Suppressor macrophage (primary cell): ENCODE results near the gene HSPA1L.

Experiments used
- DNase-seq, 4 experiments: peaks; one replicate each; pipeline ENCODE4 v3.0.0-alpha.2; 2020 to 2022

Gene HSPA1L

GRCh38 chr6:31781244-31782125 lies 33.6 kb downstream of the HSPA1L start:
- no peak for DNase-seq

DNA sequence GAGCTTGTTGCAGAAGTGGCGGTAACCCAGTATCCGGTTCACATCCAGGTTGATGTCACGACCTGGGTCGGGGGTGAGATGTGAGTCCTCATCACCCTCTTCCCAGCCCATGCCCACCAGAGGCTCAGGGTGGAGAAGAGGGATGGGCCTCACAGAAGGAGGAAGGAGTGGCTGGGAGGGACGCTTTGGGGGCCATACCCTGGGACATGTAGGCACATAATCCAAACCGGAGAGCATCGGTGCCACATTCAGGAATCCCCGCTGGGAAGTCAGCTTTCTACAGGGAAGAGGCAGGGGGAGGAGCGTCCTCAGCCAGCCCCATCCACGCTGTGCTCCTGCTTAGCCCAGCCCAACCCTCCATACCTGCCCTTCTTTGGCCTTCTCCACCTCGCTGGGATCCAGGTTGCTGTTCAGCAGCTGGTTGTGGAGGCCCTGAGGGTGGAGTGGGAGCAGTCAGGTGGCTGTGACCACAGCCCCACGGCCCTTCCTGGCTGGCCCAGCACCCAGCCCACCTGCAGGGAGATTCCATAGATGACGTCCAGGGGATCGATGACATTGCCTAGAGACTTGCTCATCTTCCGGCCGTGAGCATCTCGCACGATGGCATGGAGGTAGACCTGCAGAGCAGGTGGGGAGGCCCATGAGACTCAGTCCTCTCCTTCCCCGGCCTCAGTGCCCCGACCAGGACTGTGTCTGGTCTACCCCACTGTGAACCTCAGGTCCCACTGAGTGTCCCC lies 34.4 kb downstream of the HSPA1L start:
- no peak for DNase-seq

- DNase-seq = no peak
These were observed 35.2 kb downstream of the HSPA1L start for GRCh38 chr6:31779908-31780307.

DNA sequence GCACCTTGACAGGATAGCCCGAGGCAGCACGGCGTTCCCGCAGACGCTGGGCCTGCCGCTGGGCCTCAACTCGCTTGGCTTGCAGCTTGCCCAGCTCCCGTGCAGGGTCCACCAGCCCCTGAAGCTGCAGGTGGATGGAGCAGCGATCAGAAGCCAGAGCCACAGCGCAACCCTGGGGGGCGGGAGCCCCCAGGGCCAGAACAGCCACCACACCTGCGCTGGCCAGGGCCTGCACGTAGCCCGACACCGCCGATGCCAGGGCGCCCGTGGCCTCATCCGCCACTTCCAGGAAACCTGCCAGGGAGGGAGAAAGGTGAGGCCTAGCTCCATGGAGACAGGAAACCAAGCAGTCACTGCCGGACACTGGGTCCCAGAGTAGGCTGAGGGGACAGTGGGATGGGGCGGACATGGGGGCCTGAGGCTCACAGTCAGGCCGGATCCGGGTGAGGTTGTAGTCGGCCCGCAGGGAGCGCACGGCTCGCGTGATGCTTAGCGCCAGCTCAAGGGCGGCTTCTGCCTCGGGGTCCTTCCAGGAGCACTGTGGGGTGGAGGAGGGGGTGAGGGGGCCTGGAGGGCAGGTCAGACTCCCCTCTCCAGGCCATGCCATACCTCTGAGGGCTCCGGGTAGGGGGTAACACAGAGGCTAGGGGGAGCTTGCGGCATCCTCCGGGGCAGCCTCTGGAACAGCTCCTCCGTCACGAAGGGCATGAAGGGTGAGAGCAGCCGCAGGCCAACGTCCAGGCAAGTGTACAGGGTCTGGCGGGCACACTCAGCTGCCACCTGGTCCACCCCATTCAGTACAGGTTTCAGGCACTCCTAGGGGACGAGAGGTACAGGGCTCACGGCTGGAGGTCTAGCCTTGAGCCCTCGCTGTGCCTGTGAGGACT lies 35.8 kb downstream of the HSPA1L start:
- DNase-seq = no peak

DNA sequence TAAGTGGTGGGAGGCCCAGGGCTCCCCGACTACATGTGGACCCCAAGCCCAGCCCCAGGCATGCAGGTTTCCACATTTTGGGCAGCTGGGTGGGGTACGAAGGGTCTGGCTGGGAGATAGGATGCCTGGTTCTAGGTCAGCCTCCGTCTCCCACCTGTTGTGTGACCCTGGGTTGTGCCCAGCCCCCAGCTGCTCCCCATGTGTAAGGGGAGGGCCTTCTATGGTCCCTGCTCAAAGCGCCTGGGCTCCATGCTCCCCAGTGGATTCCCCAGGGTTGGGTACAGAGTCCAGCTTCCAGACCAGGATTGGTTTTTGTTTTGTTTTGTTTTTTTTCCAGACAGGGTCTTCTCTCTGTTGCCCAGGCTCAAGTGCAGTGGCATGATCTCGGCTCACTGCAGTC lies 36.9 kb downstream of the HSPA1L start:
- no peak for DNase-seq

DNA sequence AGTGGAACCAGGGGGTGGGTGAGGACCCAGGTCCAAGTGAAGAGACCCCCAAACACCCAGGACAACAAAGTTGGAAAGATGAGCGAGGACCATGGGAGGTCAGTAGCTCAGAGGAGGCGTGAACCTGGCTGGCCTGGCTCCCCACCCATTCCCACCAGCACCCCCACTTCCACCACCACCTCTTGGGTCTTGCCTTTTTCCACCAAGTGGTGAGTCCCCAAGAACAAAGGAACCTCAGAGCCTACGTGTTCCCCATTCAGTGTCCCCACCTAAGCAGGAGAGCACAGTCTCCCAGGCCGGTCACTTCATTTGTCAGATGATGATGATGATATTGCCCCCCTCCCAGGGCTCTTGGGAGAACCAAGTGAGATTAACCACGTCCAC lies 37.4 kb downstream of the HSPA1L start:
- no peak for DNase-seq

DNA sequence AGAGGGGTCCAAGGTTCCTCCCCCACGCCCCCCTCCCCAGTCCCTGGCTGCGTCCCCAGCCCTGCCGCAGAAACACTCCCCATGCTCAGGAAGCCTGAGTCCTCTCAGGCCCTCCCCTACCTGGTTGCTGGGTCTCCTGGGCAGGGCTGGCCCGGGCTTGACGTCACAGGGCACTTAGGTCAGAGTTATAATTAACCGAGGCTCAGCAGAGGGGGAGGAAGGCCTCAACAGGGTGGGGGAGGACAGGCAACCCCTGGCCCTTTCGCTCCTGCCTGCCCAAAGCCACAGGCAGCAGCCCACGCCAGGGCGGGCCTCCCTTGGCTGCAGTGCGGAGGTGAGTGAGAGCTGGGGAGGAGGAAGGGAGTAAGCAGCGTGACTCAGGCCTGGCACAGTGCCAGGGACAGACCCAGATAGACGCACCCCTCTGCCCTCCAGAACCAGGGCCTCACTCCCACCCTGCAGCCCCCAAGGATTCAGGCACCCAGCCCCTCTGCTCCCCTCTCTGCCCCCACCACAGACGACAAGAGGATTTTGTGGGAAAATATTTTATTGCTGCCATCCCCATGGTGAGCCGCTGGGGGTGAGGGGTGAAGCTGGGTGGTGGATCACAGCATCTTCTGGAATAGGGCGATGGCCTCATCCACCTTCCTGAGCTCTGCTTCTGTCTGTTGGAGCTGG lies 38.0 kb downstream of the HSPA1L start, which contains the start of gene VWA7:
TSS of gene VWA7 (minus strand) at position 340 of the 678 bp plus-strand sequence. CDS start 549 bp downstream, outside the sequence.
- DNase-seq = peak; percentile 80 to 90 (median 86)

DNA sequence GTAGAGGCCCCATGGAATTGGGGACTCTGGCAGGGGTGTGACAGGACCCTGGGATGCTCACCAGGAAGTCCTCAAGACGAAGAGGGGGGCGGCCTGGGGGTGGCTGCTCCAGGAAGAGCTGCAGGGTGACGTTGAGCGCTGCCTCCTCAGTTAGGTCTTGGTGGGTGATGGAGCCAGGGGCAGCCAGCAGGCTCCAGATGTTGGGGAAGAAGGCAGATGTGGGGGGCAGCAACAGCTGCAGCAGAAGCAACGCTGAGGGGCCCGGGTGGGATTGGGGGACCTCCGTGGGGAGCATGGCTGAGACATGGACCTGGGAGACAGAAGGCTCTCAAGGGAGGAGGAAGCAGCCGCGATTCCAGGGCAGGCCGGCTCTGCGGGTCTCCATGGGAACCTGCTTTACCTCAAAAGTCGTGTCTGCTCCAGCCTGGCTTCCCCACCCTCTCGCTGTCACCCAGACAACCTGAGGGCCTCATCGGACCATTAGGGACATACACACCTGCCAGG lies 38.5 kb downstream of the HSPA1L start:
- peak in 2 of 4 experiments; percentile 34 to 41 for DNase-seq

DNA sequence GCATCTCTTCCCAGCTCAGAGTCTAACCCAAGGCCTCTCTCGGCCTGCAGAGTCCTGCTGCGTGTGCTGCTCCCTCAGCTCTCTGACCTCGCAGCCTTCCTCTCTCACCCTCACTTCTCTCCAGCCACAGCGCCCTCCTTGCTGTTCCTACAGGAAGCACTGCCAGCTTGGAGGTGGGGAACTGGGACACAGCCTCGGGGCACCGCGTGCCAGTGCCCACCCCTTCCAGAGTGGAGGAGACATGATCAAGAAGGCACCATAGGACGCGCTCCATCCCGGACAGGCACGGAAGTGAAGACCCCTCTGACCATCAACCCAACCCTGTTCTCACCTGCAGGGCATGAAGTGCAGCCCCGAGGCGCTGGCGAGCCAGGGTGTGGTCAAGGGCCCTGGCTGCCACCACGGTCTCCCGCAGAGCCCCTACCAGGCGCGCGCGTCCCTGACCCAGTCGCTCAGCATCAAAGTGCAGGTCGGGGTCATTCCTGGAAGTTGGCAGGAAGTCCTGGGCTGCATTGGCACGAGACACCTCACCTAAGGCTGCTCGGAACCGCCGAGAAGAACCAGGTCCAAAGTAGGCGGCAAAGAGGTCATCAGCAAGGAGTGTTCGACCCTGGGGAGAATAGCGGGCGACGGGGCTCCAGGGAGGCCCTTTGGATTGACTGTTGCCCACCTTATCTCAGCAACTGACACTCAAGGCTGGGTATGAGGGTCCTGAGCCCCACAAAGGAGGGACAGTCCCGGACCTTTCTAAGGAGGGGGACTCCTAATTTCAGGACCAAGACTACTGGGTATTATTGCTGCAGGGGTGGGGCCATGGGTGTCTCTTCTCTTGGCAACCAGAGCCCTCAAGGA lies 39.2 kb downstream of the HSPA1L start:
- no peak for DNase-seq

DNA sequence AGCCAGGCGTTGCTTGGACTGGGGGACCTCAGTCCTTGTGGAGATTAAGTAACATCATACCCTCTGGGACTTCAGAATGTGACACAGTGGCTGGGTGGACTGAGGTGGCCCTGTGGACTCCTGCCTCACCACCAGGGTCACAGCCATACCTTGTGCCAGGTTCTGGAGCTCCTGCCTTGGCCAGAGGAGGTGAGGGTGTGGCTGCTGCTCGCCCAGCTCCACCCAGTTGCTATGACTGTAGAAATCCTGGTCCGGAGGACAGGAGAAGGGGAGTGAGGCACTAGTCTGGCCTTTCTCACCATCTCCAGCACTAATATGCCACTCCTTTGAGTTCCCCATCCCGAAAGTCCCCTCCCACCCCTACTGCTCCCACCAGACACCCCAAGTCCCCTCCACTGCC lies 39.9 kb downstream of the HSPA1L start:
- DNase-seq = no peak

- peak in 2 of 4 experiments; percentile 24 to 36 for DNase-seq
These were observed 43.1 kb downstream of the HSPA1L start for GRCh38 chr6:31771992-31772358.

DNA sequence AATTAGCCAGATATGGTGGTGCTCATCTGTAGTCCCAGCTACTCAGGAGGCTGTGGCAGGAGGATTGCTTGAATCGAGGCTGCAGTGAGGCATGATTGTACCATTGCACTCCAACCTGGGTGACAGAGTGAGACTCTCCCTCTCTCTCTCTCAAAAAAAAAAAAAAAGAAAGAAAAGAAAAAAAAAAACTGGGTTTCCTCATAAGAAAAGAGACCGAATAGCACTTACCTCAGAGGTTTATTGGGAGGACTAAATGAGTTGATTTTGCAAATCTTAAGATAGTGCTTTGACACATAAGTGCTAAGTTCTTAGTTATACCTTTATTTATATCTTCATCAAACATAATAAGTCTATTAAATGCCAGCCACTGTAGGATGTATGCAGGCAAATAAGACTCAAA lies 44.2 kb downstream of the HSPA1L start:
- DNase-seq = no peak

DNA sequence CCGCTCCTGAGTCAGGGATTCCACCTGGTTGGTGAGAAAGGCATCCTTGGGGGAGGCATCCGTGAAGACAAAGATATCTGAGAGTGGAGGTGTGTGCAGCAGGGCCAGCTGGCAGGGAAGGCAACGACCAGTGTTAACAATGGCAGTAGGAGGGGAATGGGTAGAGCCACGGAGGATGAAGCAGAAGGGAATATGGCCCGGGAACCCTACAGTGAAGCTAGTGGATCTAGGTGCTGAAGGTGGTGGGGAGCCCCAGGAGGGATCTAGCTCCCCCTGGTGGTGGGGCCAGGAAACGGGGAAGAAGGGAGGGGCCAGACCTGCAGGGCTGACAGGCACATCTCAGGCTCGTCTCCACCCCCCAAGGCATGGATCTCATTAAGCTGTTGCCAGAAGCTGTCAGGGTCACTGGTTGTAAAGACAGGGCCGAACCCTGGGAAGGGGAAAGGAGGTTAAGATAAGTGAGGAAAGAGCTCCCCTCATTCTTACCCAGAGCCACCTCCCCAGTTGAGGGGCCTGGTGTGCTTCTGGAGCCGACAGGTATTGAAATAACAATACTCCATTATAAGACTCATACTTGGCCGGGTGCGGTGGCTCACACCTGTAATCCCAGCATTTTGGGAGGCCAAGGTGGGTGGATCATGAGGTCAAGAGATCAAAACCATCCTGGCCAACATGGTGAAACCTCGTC lies 45.3 kb downstream of the HSPA1L start:
- peak; percentile 83 to 91 (median 88) for DNase-seq

DNA sequence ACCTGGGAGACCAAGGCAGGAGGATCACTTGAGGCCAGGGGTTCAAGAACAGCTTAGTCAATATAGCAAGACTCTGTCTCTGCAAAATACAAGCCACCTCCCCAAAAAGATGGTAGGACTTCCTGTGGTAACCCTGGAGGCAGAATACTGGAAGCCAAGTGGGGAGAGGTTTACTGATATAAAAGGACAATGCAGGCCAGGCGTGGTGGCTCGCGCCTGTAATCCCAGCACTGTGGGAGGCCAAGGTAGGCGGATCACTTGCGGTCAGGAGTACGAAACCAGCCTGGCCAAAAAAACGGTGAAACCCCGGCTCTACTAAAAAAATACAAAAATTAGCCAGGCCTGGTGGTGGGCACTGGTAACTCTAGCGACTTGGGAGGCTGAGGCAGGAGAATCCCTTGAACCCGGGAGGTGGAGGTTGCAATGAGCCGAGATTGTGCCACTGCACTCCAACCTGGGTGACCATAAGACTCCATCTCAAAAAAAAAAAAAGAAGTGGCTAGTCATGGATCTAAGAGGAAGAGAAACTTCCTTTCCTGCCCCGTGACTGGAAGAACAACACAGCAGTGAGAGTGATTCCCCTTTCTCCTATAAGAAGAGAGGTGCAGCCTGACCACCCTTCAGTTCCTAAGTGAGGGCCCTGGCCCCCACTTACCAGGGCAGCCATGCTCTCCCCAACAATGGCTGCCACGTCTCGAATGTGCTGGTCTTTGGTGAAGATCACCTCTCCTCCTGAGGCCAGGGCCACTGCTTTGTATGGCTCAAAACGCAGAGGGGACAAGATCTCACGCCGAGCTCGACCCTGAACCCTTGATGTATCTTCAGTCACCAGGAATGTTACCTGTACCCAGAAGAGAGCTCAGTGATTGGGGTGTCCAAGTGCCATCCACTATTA lies 46.5 kb downstream of the HSPA1L start:
- peak; percentile 72 to 90 (median 83) for DNase-seq

- peak in 3 of 4 experiments; percentile 14 to 34 (median 27) for DNase-seq
These were observed 47.9 kb downstream of the HSPA1L start for GRCh38 chr6:31767096-31767645.

DNA sequence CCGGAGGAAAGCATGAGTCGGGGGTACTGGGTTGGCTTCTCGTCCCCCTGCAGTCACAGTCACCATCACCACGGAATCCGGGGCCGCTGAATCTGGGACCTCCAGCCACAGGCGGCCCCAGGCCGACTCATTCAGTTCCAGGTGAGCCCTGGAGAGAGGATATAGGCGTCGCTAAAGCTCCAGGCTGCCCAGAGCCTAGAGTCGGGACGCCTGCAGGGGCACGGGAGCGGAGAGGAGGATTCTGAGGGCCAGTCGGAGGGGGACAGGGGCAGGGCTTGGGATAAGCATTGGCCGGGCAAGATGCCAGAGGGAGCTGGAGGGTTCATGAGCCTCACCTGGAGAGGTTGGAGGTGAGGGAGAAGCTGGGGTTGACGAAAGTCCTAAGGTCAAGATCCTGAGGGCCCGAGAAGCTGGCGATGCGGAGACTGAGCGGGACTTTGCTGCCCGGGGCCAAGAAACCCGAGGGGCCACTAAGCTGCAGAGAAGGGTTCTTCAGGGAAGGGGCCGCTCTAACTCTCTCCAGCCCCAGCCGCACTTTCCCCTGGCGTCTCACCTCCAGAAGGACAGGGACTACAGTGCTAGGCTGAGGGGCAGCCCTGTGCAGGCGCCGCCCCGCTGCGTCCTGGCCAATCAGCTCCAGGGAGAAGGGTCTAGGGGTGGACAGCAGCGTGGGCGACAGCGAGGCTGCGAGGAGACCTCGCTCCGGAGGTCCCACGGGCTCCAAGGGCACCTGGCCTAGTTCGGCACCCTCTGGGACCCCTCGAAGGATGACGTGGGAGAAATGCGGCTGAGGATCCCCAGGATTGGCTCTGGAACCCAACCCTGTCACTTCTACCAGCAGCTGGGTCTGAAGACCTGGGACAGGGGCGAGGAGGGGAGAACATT lies 48.9 kb downstream of the HSPA1L start:
- no peak for DNase-seq

DNA sequence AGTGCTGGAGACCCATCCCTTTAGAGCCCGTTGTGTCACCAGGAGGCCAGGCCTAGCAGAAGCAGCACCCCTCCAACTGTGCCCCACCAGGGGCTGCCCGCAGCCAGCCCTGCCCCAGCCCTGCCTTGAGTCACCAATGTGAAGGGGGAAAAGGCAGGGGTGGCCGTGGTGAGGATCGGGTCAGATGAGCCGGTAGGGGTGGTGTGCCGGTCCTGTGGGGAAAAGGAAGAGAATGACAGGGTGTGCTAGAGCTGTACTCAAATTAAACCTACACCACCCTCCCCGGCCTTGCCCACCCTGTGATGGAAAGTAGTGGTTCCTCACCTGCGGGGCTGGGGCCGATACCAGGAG lies 49.5 kb downstream of the HSPA1L start:
- no peak for DNase-seq

GRCh38 chr6:31764198-31764597 lies 50.9 kb downstream of the HSPA1L start:
- DNase-seq = no peak
